Neuron (in vitro differentiated cells): Measurements from ENCODE around the gene ARFGAP1.
"Not testable (repeated sequence)": the region's sequence is repeated elsewhere in the genome, so short reads cannot be mapped to it uniquely, and the experiment has no call there.

Experiments used
- H2AFZ ChIP-seq: one replicate; pipeline ENCODE4 v1.6.1; 2013; ENCODE audit warnings: low read depth, mild to moderate bottlenecking, inconsistent platforms, low read length, moderate library complexity
- H3K27me3 ChIP-seq: one replicate; pipeline ENCODE4 v1.6.1; 2013; ENCODE audit warnings: low read length; ENCODE audit not compliant: insufficient read depth
- H3K36me3 ChIP-seq: one replicate; pipeline ENCODE4 v1.6.1; 2013; ENCODE audit warnings: low read length; ENCODE audit not compliant: insufficient read depth
- H3K4me1 ChIP-seq: one replicate; pipeline ENCODE4 v1.6.1; 2013; ENCODE audit warnings: low read length; ENCODE audit not compliant: insufficient read depth
- H3K4me3 ChIP-seq: 2 replicates; pipeline ENCODE4 v1.5.1; 2013; ENCODE audit warnings: mild to moderate bottlenecking, low read length, moderate library complexity
- H3K9me3 ChIP-seq: one replicate; pipeline ENCODE4 v1.6.1; 2013; ENCODE audit warnings: low read length

ARFGAP1 gene

DNA sequence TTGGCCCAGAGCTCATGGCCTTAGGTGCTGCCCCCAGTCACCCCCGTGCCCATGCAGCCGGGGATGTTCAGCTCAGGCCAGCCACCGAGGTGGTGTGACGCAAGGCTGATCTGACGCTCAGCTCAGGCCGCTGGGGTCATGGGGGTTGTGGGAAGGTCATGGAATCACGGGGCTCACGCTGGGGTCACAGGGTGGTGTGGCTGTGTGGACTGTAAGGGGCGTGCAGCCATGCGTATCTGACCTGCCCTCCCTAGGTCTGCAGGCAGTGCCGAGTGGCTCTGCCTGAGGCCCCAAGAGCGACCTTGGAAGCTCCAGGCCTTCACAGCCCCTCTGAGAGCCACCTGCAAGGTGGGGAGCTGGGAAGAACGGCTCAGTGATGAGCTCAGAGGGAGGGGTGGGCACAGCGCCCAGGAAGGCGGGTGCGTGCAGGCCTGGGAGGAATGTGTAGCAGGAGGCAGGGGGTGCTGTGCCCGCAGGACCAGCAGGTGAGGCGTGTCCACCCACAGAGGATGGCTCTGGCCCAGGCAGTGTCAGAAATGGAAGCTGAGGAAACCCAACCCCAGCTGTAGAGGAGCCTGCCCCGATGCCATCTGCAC is 60.7 kb downstream of the ARFGAP1 start:
- peaks cover 2% of the 10 kb centered on the region for H3K4me1 ChIP-seq
- peaks cover 5% of the 10 kb centered on the region for H3K9me3 ChIP-seq
- H3K4me3 ChIP-seq = no peak overlapping the region
- no peak overlapping the region for H2AFZ ChIP-seq
- H3K36me3 ChIP-seq = no peaks in the 10 kb centered on the region
- peaks cover 8% of the 10 kb centered on the region for H3K27me3 ChIP-seq

DNA sequence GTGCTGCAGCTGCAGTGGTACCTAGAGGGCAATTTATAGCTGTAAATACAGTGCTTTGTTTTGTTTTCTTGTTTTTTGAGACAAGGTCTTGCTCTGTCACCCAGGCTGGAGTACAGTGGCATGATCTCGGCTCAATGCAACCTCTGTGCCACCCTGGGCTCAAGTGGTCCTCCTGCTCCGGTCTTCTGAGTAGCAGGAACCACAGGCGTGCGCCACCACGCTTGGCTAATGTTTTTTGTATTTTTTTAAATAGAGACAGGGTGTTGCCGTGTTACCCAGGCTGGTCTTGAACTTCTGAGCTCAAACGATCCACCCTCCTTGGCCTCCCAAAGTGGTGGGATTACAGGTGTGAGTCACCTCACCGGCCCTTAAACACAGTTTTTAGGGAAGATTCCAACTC is 61.7 kb downstream of the ARFGAP1 start:
- no peaks in the 10 kb centered on the region for H3K36me3 ChIP-seq
- no peaks in the 10 kb centered on the region for H3K4me1 ChIP-seq
- H3K4me3 ChIP-seq = no peak overlapping the region
- peaks cover 11% of the 10 kb centered on the region for H3K27me3 ChIP-seq
- H2AFZ ChIP-seq = no peak overlapping the region
- peaks cover 5% of the 10 kb centered on the region for H3K9me3 ChIP-seq

DNA sequence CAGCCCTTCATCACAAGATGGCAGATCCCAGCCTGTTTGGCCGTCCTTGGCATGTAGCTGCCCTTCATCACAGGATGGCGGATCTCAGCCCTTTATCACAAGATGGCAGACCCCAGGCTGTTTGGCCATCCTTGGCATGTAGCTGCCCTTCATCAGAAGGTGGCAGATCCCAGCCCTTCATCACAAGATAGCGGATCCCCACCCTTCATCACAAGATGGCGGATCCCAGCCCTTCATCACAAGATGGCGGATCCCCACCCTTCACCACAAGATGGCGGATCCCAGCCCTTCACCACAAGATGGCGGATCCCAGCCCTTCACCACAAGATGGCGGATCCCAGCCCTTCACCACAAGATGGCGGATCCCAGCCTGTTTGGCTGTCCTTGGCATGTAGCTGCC is 62.4 kb downstream of the ARFGAP1 start:
- peaks cover 11% of the 10 kb centered on the region for H3K27me3 ChIP-seq
- H3K4me1 ChIP-seq, H3K9me3 ChIP-seq, H3K36me3 ChIP-seq, H2AFZ ChIP-seq, H3K4me3 ChIP-seq: not testable (repeated sequence)

DNA sequence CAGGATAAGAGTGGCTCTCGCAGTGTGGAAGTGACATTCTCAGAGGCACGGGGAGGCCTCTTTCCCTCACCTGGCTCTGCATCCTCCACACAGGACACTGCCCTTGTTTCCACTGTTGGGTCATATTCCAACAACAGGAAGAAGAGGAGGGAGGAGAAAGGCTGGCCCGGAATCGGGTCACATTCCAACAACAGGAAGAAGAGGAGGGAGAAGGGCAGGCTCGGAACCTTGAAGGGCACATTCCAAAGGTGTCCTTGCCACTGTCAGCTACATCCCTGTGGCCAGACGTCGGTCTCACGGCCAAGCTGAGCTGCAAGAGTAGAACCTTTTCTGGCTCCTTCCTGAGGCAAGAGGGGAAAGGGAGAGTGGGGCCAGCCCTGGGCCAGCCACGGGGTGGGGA is 63.1 kb downstream of the ARFGAP1 start:
- Histone ChIP-seq H3K4me3 (no peak overlapping the region), H2AFZ (no peak overlapping the region), H3K4me1 (no peaks in the 10 kb centered on the region), H3K27me3 (peaks cover 11% of the 10 kb centered on the region), H3K36me3 (no peaks in the 10 kb centered on the region), H3K9me3 (peaks cover 5% of the 10 kb centered on the region)

DNA sequence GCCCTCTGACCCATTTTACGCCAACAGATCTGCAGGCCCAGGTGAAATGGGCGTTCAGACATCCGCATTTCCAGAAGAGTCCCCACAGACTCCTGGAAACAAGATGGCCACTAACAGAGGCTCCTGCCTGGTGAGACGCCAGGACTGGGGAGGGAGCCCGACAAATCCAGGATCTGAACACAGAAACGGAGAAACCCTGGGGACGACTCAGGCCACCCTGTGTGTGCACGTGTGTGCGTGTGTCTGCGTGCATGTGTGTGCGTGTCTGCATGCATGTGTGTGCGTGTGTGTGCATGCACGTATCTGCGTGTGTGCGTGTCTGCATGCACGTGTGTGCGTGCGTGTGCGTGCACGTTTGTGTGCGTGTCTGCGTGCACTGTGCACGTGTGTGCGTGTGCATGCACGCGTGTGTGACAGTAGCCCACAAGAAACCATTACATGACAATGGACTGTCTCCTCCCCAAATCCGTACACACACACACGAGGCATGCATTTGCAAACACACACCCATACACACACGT is 63.7 kb downstream of the ARFGAP1 start:
- Histone ChIP-seq H3K4me3 (no peak overlapping the region), H2AFZ (no peak overlapping the region), H3K9me3 (peaks cover 5% of the 10 kb centered on the region), H3K4me1 (no peaks in the 10 kb centered on the region), H3K27me3 (peaks cover 11% of the 10 kb centered on the region), H3K36me3 (no peaks in the 10 kb centered on the region)

DNA sequence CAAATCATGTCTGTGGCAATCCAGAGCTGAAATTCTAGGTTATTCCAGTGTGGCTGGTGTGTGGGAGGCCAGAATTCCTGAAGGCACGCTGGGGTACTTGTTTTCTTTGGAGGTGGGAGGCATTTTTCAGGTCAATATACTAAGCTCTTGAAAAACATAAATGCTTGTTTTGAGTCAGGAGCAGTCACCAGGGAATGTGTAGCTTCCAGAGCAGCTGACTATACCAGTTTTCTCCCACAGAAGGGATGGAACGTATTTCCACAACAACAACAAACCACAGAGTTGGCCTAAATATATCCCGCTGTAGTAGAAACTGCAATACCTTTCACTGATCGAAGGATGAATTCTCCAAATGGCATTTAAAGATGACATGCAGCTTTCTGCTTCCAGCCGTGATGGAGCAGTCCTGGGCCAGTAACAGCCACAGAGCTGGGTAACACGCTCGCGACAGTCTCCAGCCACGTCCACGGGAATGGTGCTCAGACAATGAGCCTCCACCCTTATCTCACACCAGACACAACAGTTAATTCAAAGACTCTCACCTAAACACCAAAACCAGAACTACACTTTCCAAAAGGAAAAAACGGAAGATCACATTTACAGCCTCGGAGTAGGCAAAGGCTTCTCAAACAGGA is 65.3 kb downstream of the ARFGAP1 start:
- Histone ChIP-seq H3K27me3 (peaks cover 11% of the 10 kb centered on the region), H3K9me3 (peaks cover 3% of the 10 kb centered on the region), H3K4me3 (no peak overlapping the region), H3K4me1 (peaks cover under 1% of the 10 kb centered on the region), H2AFZ (no peak overlapping the region), H3K36me3 (no peaks in the 10 kb centered on the region)
